ENCODE data around the gene B4GALT5.
"Not testable (repeated sequence)": the region's sequence is repeated elsewhere in the genome, so short reads cannot be mapped to it uniquely, and the experiment has no call there.

The B4GALT5 gene

DNA sequence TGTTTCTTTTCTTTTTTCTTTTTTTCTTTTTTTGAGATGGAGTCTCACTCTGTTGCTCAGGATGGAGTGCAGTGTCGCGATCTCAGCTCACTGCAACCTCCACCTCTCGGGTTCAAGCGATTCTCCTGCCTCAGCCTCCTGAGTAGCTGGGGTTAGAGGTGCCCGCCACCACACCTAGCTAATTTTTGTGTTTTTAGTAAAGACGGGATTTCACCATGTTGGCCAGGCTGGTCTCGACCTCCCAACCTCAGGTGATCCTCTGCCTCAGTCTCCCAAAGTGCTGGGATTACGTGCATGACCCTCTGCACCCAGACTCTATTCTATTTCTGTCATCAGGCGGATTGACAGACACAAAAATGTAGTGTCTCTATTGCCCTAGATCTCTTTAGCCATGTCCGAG, 88.7 kb downstream of the B4GALT5 start:
- not testable (repeated sequence) for H3K79me1 ChIP-seq (replicated peaks; ENCODE audit: low read length, poor library complexity, severe bottlenecking); H2BK12ac ChIP-seq (ENCODE audit: low read length in 2 of 2); H3K23ac ChIP-seq (ENCODE audit: low read length in 2 of 2); H3K4ac ChIP-seq (ENCODE audit: low read depth in 1 of 2, low read length in 2 of 2); H2BK5ac ChIP-seq (ENCODE audit: low read depth, low read length, poor library complexity, severe bottlenecking); H3K18ac ChIP-seq (ENCODE audit: low read depth in 1 of 2, low read length in 2 of 2); H3K36me3 ChIP-seq (ENCODE audit: control insufficient read depth in 1 of 2, insufficient read depth in 2 of 2, low read depth in 1 of 2, low read length in 2 of 2); H2BK120ac ChIP-seq (ENCODE audit: low read depth, low read length); H3K14ac ChIP-seq (ENCODE audit: low read length in 2 of 2); H2AK5ac ChIP-seq (ENCODE audit: low read length, severe bottlenecking); H2BK15ac ChIP-seq (ENCODE audit: low read depth, poor library complexity, severe bottlenecking); H3K27ac ChIP-seq (ENCODE audit: low read length, poor library complexity, severe bottlenecking); H3K9ac ChIP-seq (ENCODE audit: low read length); H4K8ac ChIP-seq (ENCODE audit: low read length); H3K4me1 ChIP-seq (ENCODE audit: control insufficient read depth, insufficient read depth, low read depth, low read length); H3K27me3 ChIP-seq (ENCODE audit: control insufficient read depth in 1 of 2, insufficient read depth in 1 of 2, low read length in 2 of 2); H3K4me2 ChIP-seq (ENCODE audit: low read length, poor library complexity, severe bottlenecking); DNase-seq; H2AFZ ChIP-seq (ENCODE audit: low read depth, low read length); H4K91ac ChIP-seq (ENCODE audit: low read length); H3K4me3 ChIP-seq (ENCODE audit: insufficient read depth in 1 of 2, low read depth in 1 of 2, low read length in 2 of 2)
- H3K9me3 ChIP-seq (ENCODE audit: control insufficient read depth, low read length), result peaks cover 22% of the 10 kb centered on the region
- WGBS, result 87% methylated on average over 10 of the region's 10 CpGs

DNA sequence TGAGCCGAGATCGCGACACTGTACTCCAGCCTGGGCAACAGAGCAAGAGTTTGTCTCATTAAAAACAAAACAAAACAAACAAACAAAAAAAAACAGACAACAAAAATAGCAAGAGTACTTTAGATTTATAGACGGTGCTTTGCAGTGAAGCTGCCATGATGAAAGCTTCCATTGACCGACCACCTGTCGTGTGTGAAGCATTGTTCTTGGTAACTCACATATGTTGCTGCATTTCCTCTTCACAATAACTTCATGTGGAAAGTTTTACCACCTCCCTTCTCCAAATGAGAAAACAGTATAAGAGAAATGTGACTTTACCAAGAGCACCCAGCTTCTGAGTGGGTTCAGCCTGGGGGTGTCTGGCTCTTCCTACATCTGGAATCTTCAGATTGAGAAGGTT, 89.4 kb downstream of the B4GALT5 start:
- Histone ChIP-seq H2BK12ac (ENCODE audit: low read length in 2 of 2) (no peak overlapping the region), H2AFZ (ENCODE audit: low read depth, low read length) (no peak overlapping the region)
- 95% methylated on average over 6 of the region's 6 CpGs for WGBS

DNA sequence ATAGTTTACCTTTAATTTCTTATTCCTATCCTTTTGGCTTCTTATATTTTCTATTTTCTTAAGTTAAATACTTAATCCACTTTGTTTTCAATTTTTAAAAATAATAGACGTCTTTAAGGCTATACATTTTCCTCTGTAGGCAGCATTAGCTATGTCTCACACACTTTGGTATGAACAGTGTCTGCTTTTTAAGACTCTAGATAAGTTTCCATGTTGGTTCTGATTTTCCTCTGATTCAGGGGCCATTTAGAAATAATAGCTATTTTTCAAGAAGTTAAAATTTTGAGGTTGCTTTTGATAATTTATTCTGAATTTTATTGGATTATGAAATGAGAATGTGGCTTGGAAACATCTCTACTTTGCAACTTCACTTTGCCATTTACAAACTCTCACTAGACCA, 91.4 kb downstream of the B4GALT5 start:
- Histone ChIP-seq H4K91ac (ENCODE audit: low read length) (no peak overlapping the region), H3K18ac (ENCODE audit: low read depth in 1 of 2, low read length in 2 of 2) (no peak overlapping the region), H4K8ac (ENCODE audit: low read length) (no peak overlapping the region), H2BK12ac (ENCODE audit: low read length in 2 of 2) (no peak overlapping the region), H3K23ac (ENCODE audit: low read length in 2 of 2) (no peak overlapping the region), H2AFZ (ENCODE audit: low read depth, low read length) (no peak overlapping the region), H3K36me3 (ENCODE audit: control insufficient read depth in 1 of 2, insufficient read depth in 2 of 2, low read depth in 1 of 2, low read length in 2 of 2) (no peaks in the 10 kb centered on the region), H3K9ac (ENCODE audit: low read length) (no peak overlapping the region), H2AK5ac (ENCODE audit: low read length, severe bottlenecking) (no peak overlapping the region), H3K4me1 (ENCODE audit: control insufficient read depth, insufficient read depth, low read depth, low read length) (no peaks in the 10 kb centered on the region), H2BK120ac (ENCODE audit: low read depth, low read length) (no peak overlapping the region), H2BK5ac (ENCODE audit: low read depth, low read length, poor library complexity, severe bottlenecking) (no peak overlapping the region), H3K27ac (ENCODE audit: low read length, poor library complexity, severe bottlenecking) (no peak overlapping the region), H3K27me3 (ENCODE audit: control insufficient read depth in 1 of 2, insufficient read depth in 1 of 2, low read length in 2 of 2) (peaks cover 0 to 10% of the 10 kb centered on the region in 2 experiments), H3K14ac (ENCODE audit: low read length in 2 of 2) (no peak overlapping the region), H3K4me2 (ENCODE audit: low read length, poor library complexity, severe bottlenecking) (no peak overlapping the region), H3K79me1 (replicated peaks; ENCODE audit: low read length, poor library complexity, severe bottlenecking) (no peaks in the 10 kb centered on the region), H3K4ac (ENCODE audit: low read depth in 1 of 2, low read length in 2 of 2) (no peak overlapping the region), H3K9me3 (ENCODE audit: control insufficient read depth, low read length) (peaks cover 18% of the 10 kb centered on the region), H2BK15ac (ENCODE audit: low read depth, poor library complexity, severe bottlenecking) (no peak overlapping the region), H3K4me3 (ENCODE audit: insufficient read depth in 1 of 2, low read depth in 1 of 2, low read length in 2 of 2) (no peak overlapping the region)
- WGBS, result no CpG with 5 or more reads among the region's 1 CpG
- no peak for DNase-seq

More for the DNA sequence above, 89.4 kb downstream of the B4GALT5 start:
- Histone ChIP-seq H3K18ac (ENCODE audit: low read depth in 1 of 2, low read length in 2 of 2) (no peak overlapping the region), H3K36me3 (ENCODE audit: control insufficient read depth in 1 of 2, insufficient read depth in 2 of 2, low read depth in 1 of 2, low read length in 2 of 2) (peaks cover 1 to 3% of the 10 kb centered on the region in 2 experiments), H3K4ac (ENCODE audit: low read depth in 1 of 2, low read length in 2 of 2) (no peak overlapping the region), H3K9ac (ENCODE audit: low read length) (no peak overlapping the region), H2BK120ac (ENCODE audit: low read depth, low read length) (no peak overlapping the region), H2BK15ac (ENCODE audit: low read depth, poor library complexity, severe bottlenecking) (no peak overlapping the region), H3K27ac (ENCODE audit: low read length, poor library complexity, severe bottlenecking) (no peak overlapping the region), H3K14ac (ENCODE audit: low read length in 2 of 2) (no peak overlapping the region), H4K8ac (ENCODE audit: low read length) (no peak overlapping the region), H4K91ac (ENCODE audit: low read length) (no peak overlapping the region), H3K4me3 (ENCODE audit: insufficient read depth in 1 of 2, low read depth in 1 of 2, low read length in 2 of 2) (no peak overlapping the region), H3K79me1 (replicated peaks; ENCODE audit: low read length, poor library complexity, severe bottlenecking) (no peaks in the 10 kb centered on the region), H3K4me2 (ENCODE audit: low read length, poor library complexity, severe bottlenecking) (no peak overlapping the region), H2BK5ac (ENCODE audit: low read depth, low read length, poor library complexity, severe bottlenecking) (no peak overlapping the region), H2AK5ac (ENCODE audit: low read length, severe bottlenecking) (no peak overlapping the region), H3K9me3 (ENCODE audit: control insufficient read depth, low read length) (peaks cover 22% of the 10 kb centered on the region), H3K23ac (ENCODE audit: low read length in 2 of 2) (no peak overlapping the region), H3K27me3 (ENCODE audit: control insufficient read depth in 1 of 2, insufficient read depth in 1 of 2, low read length in 2 of 2) (peaks cover 0 to 7% of the 10 kb centered on the region in 2 experiments), H3K4me1 (ENCODE audit: control insufficient read depth, insufficient read depth, low read depth, low read length) (no peaks in the 10 kb centered on the region)
- DNase-seq, result no peak

DNA sequence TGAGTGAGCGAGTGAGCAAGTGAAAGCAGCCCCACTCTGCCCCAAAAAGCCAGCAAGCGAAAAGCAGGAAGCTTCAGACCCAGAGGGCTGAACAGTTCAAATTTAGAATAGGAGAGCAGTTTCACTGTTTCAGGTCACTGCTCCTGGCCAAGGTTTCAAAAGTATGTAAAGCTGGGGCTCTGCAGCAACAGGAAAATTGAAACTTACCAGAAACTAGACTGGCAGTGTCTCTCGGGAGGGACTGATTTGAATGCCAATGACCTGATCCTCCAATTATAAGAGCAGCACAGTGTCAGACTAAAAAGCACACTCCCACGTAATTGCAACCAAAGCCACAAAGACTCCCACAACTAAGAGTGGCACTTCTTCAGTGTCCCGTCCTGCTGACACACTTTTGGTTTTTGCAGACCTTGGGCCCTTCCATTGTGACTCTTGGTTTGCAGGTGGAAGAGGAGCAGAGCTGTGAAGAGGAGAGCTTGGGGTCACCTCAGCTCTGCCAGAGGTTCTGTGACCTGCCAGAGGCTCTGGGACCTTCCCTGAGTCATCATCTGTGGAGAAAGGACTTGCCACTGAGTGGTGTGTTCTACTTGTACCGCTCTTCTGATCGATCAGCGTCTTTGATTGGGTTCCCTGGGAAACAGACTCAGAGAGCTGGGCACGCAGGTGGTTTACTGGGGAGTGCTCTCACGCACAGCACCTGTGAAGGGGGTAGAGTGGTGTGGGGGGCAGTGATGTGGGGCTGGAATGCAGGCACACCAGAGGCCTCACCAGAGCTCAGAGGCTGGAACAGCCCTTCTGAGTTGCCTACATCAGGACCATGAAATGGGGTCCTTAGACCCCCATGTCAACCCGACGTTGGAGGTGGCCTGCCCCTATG, 93.1 kb downstream of the B4GALT5 start:
- Histone ChIP-seq H3K27ac (ENCODE audit: low read length, poor library complexity, severe bottlenecking) (no peak overlapping the region), H3K9me3 (ENCODE audit: control insufficient read depth, low read length) (peaks cover 18% of the 10 kb centered on the region), H3K27me3 (ENCODE audit: control insufficient read depth in 1 of 2, insufficient read depth in 1 of 2, low read length in 2 of 2) (peaks cover 0 to 10% of the 10 kb centered on the region in 2 experiments), H2BK120ac (ENCODE audit: low read depth, low read length) (no peak overlapping the region), H2AFZ (ENCODE audit: low read depth, low read length) (no peak overlapping the region), H3K9ac (ENCODE audit: low read length) (no peak overlapping the region), H2BK12ac (ENCODE audit: low read length in 2 of 2) (no peak overlapping the region), H2AK5ac (ENCODE audit: low read length, severe bottlenecking) (no peak overlapping the region), H2BK5ac (ENCODE audit: low read depth, low read length, poor library complexity, severe bottlenecking) (no peak overlapping the region), H3K23ac (ENCODE audit: low read length in 2 of 2) (no peak overlapping the region), H3K79me1 (replicated peaks; ENCODE audit: low read length, poor library complexity, severe bottlenecking) (no peaks in the 10 kb centered on the region), H3K36me3 (ENCODE audit: control insufficient read depth in 1 of 2, insufficient read depth in 2 of 2, low read depth in 1 of 2, low read length in 2 of 2) (no peaks in the 10 kb centered on the region), H3K14ac (ENCODE audit: low read length in 2 of 2) (no peak overlapping the region), H4K8ac (ENCODE audit: low read length) (no peak overlapping the region), H3K4me3 (ENCODE audit: insufficient read depth in 1 of 2, low read depth in 1 of 2, low read length in 2 of 2) (no peak overlapping the region), H2BK15ac (ENCODE audit: low read depth, poor library complexity, severe bottlenecking) (no peak overlapping the region), H3K4ac (ENCODE audit: low read depth in 1 of 2, low read length in 2 of 2) (no peak overlapping the region), H4K91ac (ENCODE audit: low read length) (no peak overlapping the region), H3K18ac (ENCODE audit: low read depth in 1 of 2, low read length in 2 of 2) (no peak overlapping the region), H3K4me2 (ENCODE audit: low read length, poor library complexity, severe bottlenecking) (no peak overlapping the region), H3K4me1 (ENCODE audit: control insufficient read depth, insufficient read depth, low read depth, low read length) (no peaks in the 10 kb centered on the region)
- no peak for DNase-seq
- 81% methylated on average over 12 of the region's 12 CpGs for WGBS

Data from mesenchymal stem cell (in vitro differentiated cells and primary cell).